ENCODE measurements around the gene JAKMIP2.
A peak's percentile ranks its signal among the peaks of the same experiment; 100 is the strongest.
"Not testable (repeated sequence)": the region's sequence is repeated elsewhere in the genome, so short reads cannot be mapped to it uniquely, and the experiment has no call there.

The JAKMIP2 gene

GRCh38 chr5:147601652-147602051 lies 180.9 kb downstream of the JAKMIP2 start:
- no peak for DNase-seq (ENCODE audit: low read depth)

GRCh38 chr5:147591120-147591519 lies 191.4 kb downstream of the JAKMIP2 start:
- DNase-seq (ENCODE audit: low read depth) = no peak

- DNase-seq (ENCODE audit: low read depth) = no peak
Observed at GRCh38 chr5:147590096-147590495, 192.4 kb downstream of the JAKMIP2 start.

GRCh38 chr5:147586832-147587231 lies 195.7 kb downstream of the JAKMIP2 start:
- no peak for DNase-seq (ENCODE audit: low read depth)

- no peak for DNase-seq (ENCODE audit: low read depth)
Observed at GRCh38 chr5:147586221-147586620, 196.3 kb downstream of the JAKMIP2 start.

GRCh38 chr5:147582272-147582671 lies 200.3 kb downstream of the JAKMIP2 start:
- not testable (repeated sequence) for DNase-seq (ENCODE audit: low read depth)

- DNase-seq (ENCODE audit: low read depth) = not testable (repeated sequence)
Observed at GRCh38 chr5:147580418-147580817, 202.1 kb downstream of the JAKMIP2 start.

GRCh38 chr5:147578228-147579024 lies 204.1 kb downstream of the JAKMIP2 start:
- DNase-seq (ENCODE audit: low read depth) = no peak

- peak; percentile 25 for DNase-seq (ENCODE audit: low read depth)
Observed at GRCh38 chr5:147576646-147577535, 205.6 kb downstream of the JAKMIP2 start.

GRCh38 chr5:147575598-147575997 lies 206.9 kb downstream of the JAKMIP2 start:
- DNase-seq (ENCODE audit: low read depth) = no peak

- no peak for DNase-seq (ENCODE audit: low read depth)
Observed at GRCh38 chr5:147573211-147573610, 209.3 kb downstream of the JAKMIP2 start.

- no peak for DNase-seq (ENCODE audit: low read depth)
Observed at GRCh38 chr5:147568710-147569406, 213.7 kb downstream of the JAKMIP2 start.

- no peak for DNase-seq (ENCODE audit: low read depth)
Observed at GRCh38 chr5:147567917-147568598, 214.5 kb downstream of the JAKMIP2 start.

- no peak for DNase-seq (ENCODE audit: low read depth)
Observed at GRCh38 chr5:147565524-147565923, 217.0 kb downstream of the JAKMIP2 start.

- no peak for DNase-seq (ENCODE audit: low read depth)
Observed at GRCh38 chr5:147564124-147564486, 218.4 kb downstream of the JAKMIP2 start.

GRCh38 chr5:147563466-147564123 lies 218.9 kb downstream of the JAKMIP2 start:
- no peak for DNase-seq (ENCODE audit: low read depth)

- no peak for DNase-seq (ENCODE audit: low read depth)
Observed at GRCh38 chr5:147561435-147561834, 221.1 kb downstream of the JAKMIP2 start.

GRCh38 chr5:147560718-147561331 lies 221.7 kb downstream of the JAKMIP2 start:
- DNase-seq (ENCODE audit: low read depth) = no peak

GRCh38 chr5:147559749-147560148 lies 222.8 kb downstream of the JAKMIP2 start:
- no peak for DNase-seq (ENCODE audit: low read depth)

GRCh38 chr5:147558826-147559225 lies 223.7 kb downstream of the JAKMIP2 start:
- no peak for DNase-seq (ENCODE audit: low read depth)

All from activated T-cell treated with anti-CD3 and anti-CD28 coated beads for 48 hours (primary cell).